ENCODE measurements around the gene PRKACG. TPM values are rescaled to one million over a fixed set of nuclear protein-coding genes. Genes with fewer than 3 reads are reported as not detected.

Gene PRKACG
- total and polyA plus RNA-seq, 2 of the 8 experiments (the other 6 are each of a cell fraction or from before 2014, with no cell fraction given), result not detected

DNA sequence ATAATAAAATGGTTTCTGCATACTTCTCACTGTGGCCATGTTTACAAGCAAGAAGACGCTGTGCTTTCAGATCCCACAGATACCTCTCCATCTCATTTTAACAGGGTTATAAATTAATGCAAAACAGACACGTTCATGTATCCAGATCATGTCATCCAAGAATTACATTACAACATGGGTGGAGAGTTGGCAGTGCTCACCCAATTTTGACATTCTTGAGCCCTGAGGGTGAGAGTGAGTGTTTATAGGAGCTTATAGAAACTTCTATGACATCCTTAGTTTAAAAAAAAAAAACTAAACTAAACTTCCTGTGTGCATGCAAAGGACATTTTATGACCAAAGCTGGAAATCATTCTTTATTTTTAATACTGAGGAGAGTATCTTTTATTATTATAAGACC, 9.1 kb downstream of the PRKACG start:
- no peak overlapping the region for H2AFZ ChIP-seq (ENCODE audit: low read length)
- H2AK5ac ChIP-seq (ENCODE audit: low read depth, low read length), result no peak overlapping the region
- H3K14ac ChIP-seq (ENCODE audit: insufficient read length), result no peak overlapping the region
- ChIA-PET CTCF (ENCODE audit: partially characterized antibody) (interaction anchor here (0.8 to 1.3 kb wide), 7 partner anchors 11 to 421 kb away, joined by 3 to 8 read pairs (median 4); no protein-coding TSS in a partner anchor), POLR2A (ENCODE audit: partially characterized antibody) (no interaction called here)
- H2BK5ac ChIP-seq (ENCODE audit: low read depth, low read length), result no peak overlapping the region
- no peak overlapping the region for H4K5ac ChIP-seq (ENCODE audit: insufficient read length, low read depth, low read length)
- H3K56ac ChIP-seq (replicated peaks; ENCODE audit: insufficient read length, low read depth, low read length), result no peak overlapping the region
- H2BK120ac ChIP-seq (replicated peaks; ENCODE audit: low read depth, low read length), result no peak overlapping the region
- H3K79me2 ChIP-seq (ENCODE audit: control insufficient read depth in 1 of 2, insufficient read depth in 2 of 2, low read length in 2 of 2), result no peaks in the 10 kb centered on the region
- no peak overlapping the region for H2BK12ac ChIP-seq (ENCODE audit: low read depth, low read length)
- no peak for TF ChIP-seq JUN (IDR thresholded peaks at IDR 0.05; ENCODE audit: low read depth, low read length)
- no peak overlapping the region for H2BK15ac ChIP-seq (ENCODE audit: low read length)
- no peaks in the 10 kb centered on the region for H3K36me3 ChIP-seq (ENCODE audit: control insufficient read depth in 2 of 4, insufficient read depth in 4 of 4, low read length in 3 of 4)
- no peak overlapping the region for H3K9ac ChIP-seq (replicated peaks in 1 of 4; ENCODE audit: extremely low read depth in 1 of 4, low read depth in 3 of 4, low read length in 3 of 4)
- no peaks in the 10 kb centered on the region for H3K27me3 ChIP-seq (replicated peaks in 1 of 4; ENCODE audit: control insufficient read depth in 3 of 4, extremely low read depth in 1 of 4, insufficient read depth in 3 of 4, low read length in 3 of 4)
- H4K20me1 ChIP-seq (replicated peaks in 1 of 2; ENCODE audit: control insufficient read depth in 1 of 2, insufficient read depth in 2 of 2, low read length in 2 of 2), result no peaks in the 10 kb centered on the region
- no peak overlapping the region for H3K18ac ChIP-seq (ENCODE audit: extremely low read depth, low read length)
- no peak overlapping the region for H3K4me3 ChIP-seq (ENCODE audit: extremely low read depth in 1 of 4, insufficient read depth in 2 of 4, low read depth in 3 of 4, low read length in 4 of 4)
- DNase-seq (ENCODE audit: low read depth in 1 of 2, low spot score in 2 of 2), result no peak
- no peak overlapping the region for H3K27ac ChIP-seq (ENCODE audit: low read depth, low read length)
- no peak overlapping the region for H2BK20ac ChIP-seq (ENCODE audit: low read length)
- FAIRE-seq, result no peak
- H3K23me2 ChIP-seq (ENCODE audit: low read depth, low read length), result no peaks in the 10 kb centered on the region
- 95% methylated on average over 2 of the region's 2 CpGs; no CpG with 5 or more reads in 1 of the 2 experiments for WGBS, 2 experiments (ENCODE audit: extremely low coverage in 1 of 2, insufficient coverage in 1 of 2, insufficient read length in 1 of 2, insufficient replicate concordance in 2 of 2, low coverage in 1 of 2, low lambda C conversion rate in 2 of 2, missing lambda C conversion rate in 1 of 2)
- no peak overlapping the region for H3K4ac ChIP-seq (replicated peaks; ENCODE audit: insufficient read length, low read depth, low read length)
- no peak overlapping the region for H3K4me2 ChIP-seq (ENCODE audit: insufficient read depth in 1 of 2, low read depth in 2 of 2, low read length in 2 of 2)
- H3K79me1 ChIP-seq (ENCODE audit: low read depth, low read length), result no peaks in the 10 kb centered on the region
- H3K4me1 ChIP-seq (replicated peaks in 1 of 4; ENCODE audit: control insufficient read depth in 3 of 4, insufficient read depth in 4 of 4, low read length in 3 of 4), result no peaks in the 10 kb centered on the region
- H4K8ac ChIP-seq (ENCODE audit: extremely low read depth, insufficient read depth, low read length), result no peak overlapping the region
- H3K9me3 ChIP-seq (ENCODE audit: insufficient read depth in 2 of 2, low read depth in 1 of 2, low read length in 1 of 2), result no peaks in the 10 kb centered on the region
- no peak overlapping the region for H4K91ac ChIP-seq (replicated peaks; ENCODE audit: insufficient read length, low read length)
- no peak overlapping the region for H3K23ac ChIP-seq (ENCODE audit: insufficient read length)

All from H1 (cell line).